Activated T-cell treated with anti-CD3 and anti-CD28 coated beads, Interleukin-2, amount 50 U/mL, for 72 hours (primary cell): ENCODE results near the gene ABCG8. TPM values are rescaled to one million over a fixed set of nuclear protein-coding genes. Genes with fewer than 3 reads are reported as not detected.

Source experiments
- ATAC-seq, 2 donors: fragments of 150-1000 bp; cut with Tn5 transposase; replicated peaks in 1 of 2; 2 replicates each; pipeline ENCODE4 v1.10.0; 2021; ENCODE audit warnings: moderate library complexity in 2 of 2, mild to moderate bottlenecking in 1 of 2
- DNase-seq, 2 donors: peaks; one replicate each; pipeline ENCODE4 v3.0.0; 2021 to 2022; ENCODE audit warnings: mixed read lengths in 1 of 2
- H3K27ac Mint-ChIP-seq: one replicate; pipeline ENCODE4 v1.8.0; 2022; ENCODE audit warnings: mild to moderate bottlenecking, moderate library complexity, mixed read lengths
- H3K27me3 Mint-ChIP-seq: one replicate; pipeline ENCODE4 v1.8.0; 2022; ENCODE audit warnings: low read depth, mixed read lengths
- H3K36me3 Mint-ChIP-seq, 2 donors: one replicate each; pipeline ENCODE4 v1.8.0; 2022; ENCODE audit warnings: mixed read lengths in 2 of 2, mild to moderate bottlenecking in 1 of 2; ENCODE audit not compliant: insufficient read depth in 2 of 2
- H3K4me1 Mint-ChIP-seq: one replicate; pipeline ENCODE4 v1.8.0; 2022; ENCODE audit warnings: low read depth, mixed read lengths
- H3K4me3 Mint-ChIP-seq, 2 donors: one replicate each; pipeline ENCODE4 v1.8.0; 2022; ENCODE audit warnings: mild to moderate bottlenecking in 2 of 2, mixed read lengths in 2 of 2, moderate library complexity in 2 of 2
- H3K9me3 Mint-ChIP-seq, 2 donors: one replicate each; pipeline ENCODE4 v1.8.0; 2022; ENCODE audit warnings: mixed read lengths in 2 of 2
- total RNA-seq, 2 donors: library from RNA; stranded (reverse); gene quantifications; one replicate each; pipeline ENCODE4 v1.2.3, GENCODE V29; 2022

Gene ABCG8
- total RNA-seq, 2 donors from 2014 or later = not detected

DNA sequence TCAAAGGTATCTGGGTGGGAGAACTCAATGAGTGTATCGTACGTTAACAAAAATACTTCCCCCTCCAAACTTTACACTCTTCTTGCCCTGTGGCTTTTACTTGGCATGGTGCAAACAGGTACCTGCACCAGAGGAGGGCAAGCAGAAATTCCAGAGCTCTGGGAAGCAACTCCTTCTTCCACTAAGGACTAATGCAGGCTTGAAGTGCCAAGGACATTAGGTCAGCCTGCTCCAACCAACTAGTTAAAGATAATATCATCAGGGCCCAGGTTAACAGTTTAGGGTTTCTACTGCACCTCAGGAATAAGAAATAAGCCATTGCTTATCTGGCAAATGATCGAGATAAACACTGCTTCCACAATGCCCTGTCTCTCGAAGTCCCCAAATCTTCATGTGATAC lies 86.7 kb downstream of the ABCG8 start:
- H3K27me3 Mint-ChIP-seq = no peaks in the 10 kb centered on the region

GRCh38 chr2:43927442-43927841 lies 88.7 kb downstream of the ABCG8 start:
- peak; percentile 49 to 89 for ATAC-seq
- DNase-seq = peak in 1 of 2 donors; percentile 4
- peaks cover 10 to 26% of the 10 kb centered on the region in 2 donors for H3K36me3 Mint-ChIP-seq
- peak overlapping the region in 1 of 2 donors; percentile 60 for H3K4me3 Mint-ChIP-seq
- H3K4me1 Mint-ChIP-seq = peaks cover 21% of the 10 kb centered on the region
- no peaks in the 10 kb centered on the region for H3K9me3 Mint-ChIP-seq
- no peaks in the 10 kb centered on the region for H3K27me3 Mint-ChIP-seq
- H3K27ac Mint-ChIP-seq = peak overlapping the region; percentile 74

More for the DNA sequence above, 86.7 kb downstream of the ABCG8 start:
- DNase-seq (no peak), ATAC-seq (no peak)
- no peaks in the 10 kb centered on the region for H3K9me3 Mint-ChIP-seq
- peaks cover 21% of the 10 kb centered on the region for H3K4me1 Mint-ChIP-seq
- no peak overlapping the region for H3K4me3 Mint-ChIP-seq
- peaks cover 10 to 27% of the 10 kb centered on the region in 2 donors for H3K36me3 Mint-ChIP-seq
- no peak overlapping the region for H3K27ac Mint-ChIP-seq

DNA sequence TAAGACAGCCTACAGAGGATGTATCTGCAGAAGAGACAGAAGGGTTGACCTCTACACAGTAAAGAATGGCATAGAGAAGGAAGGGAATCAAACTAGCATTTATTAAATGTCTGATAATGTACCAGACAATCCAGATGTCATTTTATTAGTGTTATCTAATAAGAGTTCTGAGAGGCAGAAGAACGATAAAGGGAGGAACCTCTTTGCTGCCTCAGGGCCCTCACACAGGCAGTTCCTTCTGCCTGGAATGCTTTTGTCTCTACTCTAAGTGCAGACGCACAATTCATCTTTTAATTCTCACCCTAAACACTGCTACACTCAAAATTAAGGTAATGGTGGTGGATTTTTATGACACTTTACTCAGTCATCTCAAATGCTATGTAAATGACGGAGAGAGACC lies 92.5 kb downstream of the ABCG8 start:
- Mint-ChIP-seq H3K27ac (no peak overlapping the region), H3K4me3 (no peak overlapping the region), H3K36me3 (peaks cover 5 to 27% of the 10 kb centered on the region in 2 donors), H3K4me1 (peaks cover 48% of the 10 kb centered on the region), H3K9me3 (no peaks in the 10 kb centered on the region), H3K27me3 (no peaks in the 10 kb centered on the region)
- no peak for ATAC-seq
- DNase-seq = no peak

Other genes with a start within 250 kb of the ABCG8 start
- gene THADA, start 242.9 kb upstream of the ABCG8 start, total RNA-seq = 10 to 100 TPM; 39.5 to 46.3 TPM
- gene PLEKHH2, start 201.7 kb upstream of the ABCG8 start, total RNA-seq = 1 to 10 TPM; 4.3 to 4.5 TPM
- under 1 TPM in 1 of 2 donors, not detected in 1; 0.48 TPM for gene C1GALT1C1L, start 162.5 kb upstream of the ABCG8 start, total RNA-seq
- gene DYNC2LI1, start 64.9 kb upstream of the ABCG8 start, total RNA-seq = 10 to 100 TPM; 31.9 to 34.6 TPM
- gene ABCG5, start 132 bp upstream of the ABCG8 start, total RNA-seq = not detected
- 100 to 1,000 TPM; 121 to 149 TPM for gene LRPPRC, start 157.0 kb downstream of the ABCG8 start, total RNA-seq